Stimulated activated naive CD8-positive, alpha-beta T cell treated with anti-CD3 and anti-CD28 coated beads, Interleukin-15, Interleukin-2, amounts not matched to agents 100 ng/mL and 50 ng/mL, for 24 hours (primary cell): ENCODE data around the gene RB1.
A peak's percentile ranks its signal among the peaks of the same experiment; 100 is the strongest.

Experiments used
- H3K27ac Mint-ChIP-seq: one replicate; pipeline ENCODE4 v1.8.0; 2021; ENCODE audit warnings: mild to moderate bottlenecking, mixed read lengths
- H3K27me3 Mint-ChIP-seq: one replicate; pipeline ENCODE4 v1.8.0; 2021; ENCODE audit warnings: mixed read lengths
- H3K36me3 Mint-ChIP-seq: one replicate; pipeline ENCODE4 v1.8.0; 2021; ENCODE audit warnings: low read depth, mixed read lengths
- H3K4me1 Mint-ChIP-seq: one replicate; pipeline ENCODE4 v1.8.0; 2021; ENCODE audit warnings: low read depth, mixed read lengths
- H3K4me3 Mint-ChIP-seq: one replicate; pipeline ENCODE4 v1.8.0; 2021; ENCODE audit warnings: mild to moderate bottlenecking, mixed read lengths
- H3K9me3 Mint-ChIP-seq: one replicate; pipeline ENCODE4 v1.8.0; 2021; ENCODE audit warnings: mixed read lengths

The RB1 gene

GRCh38 chr13:48278806-48279205, 24.7 kb upstream of the RB1 start:
- Mint-ChIP-seq H3K36me3 (no peaks in the 10 kb centered on the region), H3K9me3 (no peaks in the 10 kb centered on the region), H3K27ac (no peak overlapping the region), H3K4me3 (no peak overlapping the region), H3K27me3 (no peaks in the 10 kb centered on the region), H3K4me1 (peaks cover 17% of the 10 kb centered on the region)

- no peaks in the 10 kb centered on the region for H3K9me3 Mint-ChIP-seq
- no peak overlapping the region for H3K4me3 Mint-ChIP-seq
These were observed 22.0 kb upstream of the RB1 start for GRCh38 chr13:48281556-48281955.

GRCh38 chr13:48291730-48292129, 11.8 kb upstream of the RB1 start:
- Mint-ChIP-seq H3K27me3 (peaks cover 3% of the 10 kb centered on the region), H3K36me3 (peaks cover 5% of the 10 kb centered on the region), H3K9me3 (no peaks in the 10 kb centered on the region), H3K4me3 (no peak overlapping the region), H3K27ac (no peak overlapping the region), H3K4me1 (peaks cover 9% of the 10 kb centered on the region)

More at GRCh38 chr13:48281556-48281955, 22.0 kb upstream of the RB1 start:
- no peak overlapping the region for H3K27ac Mint-ChIP-seq
- no peaks in the 10 kb centered on the region for H3K36me3 Mint-ChIP-seq
- H3K27me3 Mint-ChIP-seq: no peaks in the 10 kb centered on the region
- H3K4me1 Mint-ChIP-seq: peaks cover 6% of the 10 kb centered on the region

DNA sequence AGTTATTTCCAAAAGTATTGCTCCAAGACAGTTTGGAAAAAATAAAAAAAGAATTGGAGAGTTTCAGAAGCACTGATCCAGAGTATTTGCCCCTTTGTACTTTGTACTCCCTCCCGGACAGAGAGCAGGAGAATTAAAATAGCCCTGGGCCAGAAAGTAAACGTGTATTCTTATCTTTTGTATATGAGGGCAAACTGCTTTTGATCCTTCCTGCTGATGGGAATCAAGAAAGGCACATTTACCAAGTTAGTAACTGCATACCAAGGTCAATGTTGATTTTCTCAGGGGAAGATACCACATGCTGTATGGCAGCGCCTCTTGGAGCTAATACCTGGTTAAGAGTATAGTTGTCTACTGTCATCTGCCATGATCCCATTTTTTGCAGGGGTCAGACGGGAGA, 10.9 kb upstream of the RB1 start:
- H3K9me3 Mint-ChIP-seq: no peaks in the 10 kb centered on the region
- H3K27ac Mint-ChIP-seq: no peak overlapping the region
- peaks cover 11% of the 10 kb centered on the region for H3K4me1 Mint-ChIP-seq
- peaks cover 3% of the 10 kb centered on the region for H3K27me3 Mint-ChIP-seq
- H3K36me3 Mint-ChIP-seq: peaks cover 5% of the 10 kb centered on the region
- H3K4me3 Mint-ChIP-seq: no peak overlapping the region

DNA sequence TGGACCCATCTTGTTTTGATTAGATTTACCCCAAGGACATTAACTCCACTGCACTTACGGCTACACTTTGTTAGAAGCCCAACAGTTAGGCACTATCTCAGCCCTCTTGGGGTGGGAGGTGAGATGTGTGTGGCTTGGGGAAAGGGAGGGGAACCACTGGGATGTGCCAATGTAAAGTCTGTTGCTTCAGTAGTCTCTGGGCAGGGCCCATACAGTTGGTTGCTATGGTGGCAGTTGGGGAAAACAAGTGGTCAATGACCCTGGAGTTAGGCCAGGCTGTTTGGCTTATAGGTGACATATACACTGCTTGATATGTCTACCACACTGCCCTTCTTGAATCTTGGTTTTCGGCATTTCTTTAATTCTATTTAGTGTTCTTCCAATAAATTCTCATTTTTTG, 8.9 kb upstream of the RB1 start:
- Mint-ChIP-seq H3K27me3 (no peaks in the 10 kb centered on the region), H3K36me3 (peaks cover 5% of the 10 kb centered on the region), H3K27ac (no peak overlapping the region), H3K9me3 (no peaks in the 10 kb centered on the region), H3K4me3 (no peak overlapping the region), H3K4me1 (peaks cover 14% of the 10 kb centered on the region)

GRCh38 chr13:48295271-48295670, 8.3 kb upstream of the RB1 start:
- no peak overlapping the region for H3K27ac Mint-ChIP-seq
- no peaks in the 10 kb centered on the region for H3K27me3 Mint-ChIP-seq
- peaks cover 5% of the 10 kb centered on the region for H3K36me3 Mint-ChIP-seq
- H3K4me3 Mint-ChIP-seq: no peak overlapping the region
- no peaks in the 10 kb centered on the region for H3K9me3 Mint-ChIP-seq
- H3K4me1 Mint-ChIP-seq: peaks cover 17% of the 10 kb centered on the region

GRCh38 chr13:48296528-48296927, 7.0 kb upstream of the RB1 start:
- Mint-ChIP-seq H3K4me1 (peaks cover 17% of the 10 kb centered on the region), H3K4me3 (no peak overlapping the region), H3K36me3 (peaks cover 5% of the 10 kb centered on the region), H3K27me3 (no peaks in the 10 kb centered on the region), H3K27ac (peak overlapping the region; percentile 40), H3K9me3 (no peaks in the 10 kb centered on the region)

DNA sequence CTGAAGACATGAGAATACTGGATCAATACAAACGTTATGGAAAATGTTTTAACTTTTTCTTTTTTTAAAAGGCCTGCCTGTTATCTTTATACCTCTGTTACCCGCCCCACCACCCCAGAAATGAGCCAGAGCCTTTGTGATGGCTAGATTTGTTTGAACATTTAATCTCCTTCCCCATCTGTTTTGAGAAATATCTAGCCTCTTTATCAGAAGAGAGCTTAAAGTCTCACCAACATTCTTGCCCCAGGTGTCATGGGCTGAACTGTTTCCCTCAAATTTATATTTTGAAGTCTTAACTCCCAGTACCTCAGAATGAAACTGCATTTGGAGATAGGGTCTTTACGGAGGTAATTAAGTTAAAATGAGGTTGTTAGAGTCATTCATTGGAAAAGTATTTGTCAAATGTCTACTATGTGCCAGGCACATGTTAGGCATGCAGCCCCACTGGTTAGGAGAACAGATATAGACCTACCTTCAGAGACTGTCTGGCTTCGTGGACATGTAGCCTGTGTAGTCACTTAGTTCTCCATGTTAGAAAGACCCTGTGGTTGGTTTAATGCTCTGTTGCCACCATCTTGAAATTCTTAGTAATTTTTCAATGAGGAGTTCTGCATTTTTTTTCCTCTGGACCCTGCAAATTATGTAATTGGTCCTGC, 6.3 kb upstream of the RB1 start:
- Mint-ChIP-seq H3K9me3 (no peaks in the 10 kb centered on the region), H3K27ac (no peak overlapping the region), H3K4me3 (no peak overlapping the region), H3K4me1 (peaks cover 18% of the 10 kb centered on the region), H3K27me3 (no peaks in the 10 kb centered on the region), H3K36me3 (peaks cover 5% of the 10 kb centered on the region)

DNA sequence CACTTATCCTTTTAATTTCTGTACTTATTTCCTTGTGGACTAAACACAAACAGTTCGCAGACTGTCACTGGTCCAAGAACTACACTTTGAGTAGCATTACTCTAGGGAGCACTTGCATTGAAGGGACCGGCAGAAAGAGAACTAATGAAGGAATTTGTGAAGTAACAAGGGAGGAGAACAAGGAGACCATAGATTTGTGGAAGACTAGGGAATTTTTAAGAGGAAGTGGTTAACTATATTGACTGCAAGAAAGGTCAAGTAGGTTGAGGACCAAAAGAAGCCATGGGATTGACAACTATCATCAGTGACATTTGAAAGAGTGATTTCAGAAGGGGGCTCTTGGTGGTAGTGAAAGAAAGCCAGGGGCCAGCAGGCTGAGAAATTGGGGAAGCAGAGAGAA, 4.0 kb upstream of the RB1 start:
- H3K27ac Mint-ChIP-seq: no peak overlapping the region
- peaks cover 8% of the 10 kb centered on the region for H3K36me3 Mint-ChIP-seq
- H3K27me3 Mint-ChIP-seq: no peaks in the 10 kb centered on the region
- H3K4me3 Mint-ChIP-seq: no peak overlapping the region
- H3K9me3 Mint-ChIP-seq: no peaks in the 10 kb centered on the region
- peaks cover 29% of the 10 kb centered on the region for H3K4me1 Mint-ChIP-seq

- no peaks in the 10 kb centered on the region for H3K9me3 Mint-ChIP-seq
- peak overlapping the region; percentile 99 for H3K27ac Mint-ChIP-seq
- H3K27me3 Mint-ChIP-seq: no peaks in the 10 kb centered on the region
- peak overlapping the region; percentile 98 for H3K4me3 Mint-ChIP-seq
- peaks cover 44% of the 10 kb centered on the region for H3K4me1 Mint-ChIP-seq
- peaks cover 21% of the 10 kb centered on the region for H3K36me3 Mint-ChIP-seq
These were observed 636 bp upstream of the RB1 start for GRCh38 chr13:48302871-48303358.

- Mint-ChIP-seq H3K4me3 (peak overlapping the region; percentile 98), H3K9me3 (no peaks in the 10 kb centered on the region), H3K27me3 (no peaks in the 10 kb centered on the region), H3K27ac (peak overlapping the region; percentile 99), H3K36me3 (peaks cover 26% of the 10 kb centered on the region), H3K4me1 (peaks cover 46% of the 10 kb centered on the region)
These were observed 759 bp downstream of the RB1 start for GRCh38 chr13:48304143-48304876.

DNA sequence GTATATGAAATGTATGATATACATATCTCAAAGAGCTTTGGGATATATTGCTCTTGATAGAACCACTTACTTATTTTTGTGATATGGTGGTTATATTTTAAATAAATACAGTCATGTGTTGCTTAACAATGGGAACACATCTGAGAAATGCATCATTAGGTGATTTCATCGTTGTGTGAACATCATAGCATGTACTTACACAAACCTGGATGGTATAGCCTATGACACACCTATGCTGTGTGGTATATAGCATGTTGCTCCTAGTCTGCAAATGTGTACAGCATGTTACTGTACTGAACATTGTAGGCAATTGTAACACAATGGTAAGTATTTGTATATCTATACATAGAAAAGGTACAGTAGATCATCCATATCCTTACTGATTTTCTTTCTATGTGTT, 7.7 kb downstream of the RB1 start:
- Mint-ChIP-seq H3K4me3 (no peak overlapping the region), H3K4me1 (peaks cover 48% of the 10 kb centered on the region)

DNA sequence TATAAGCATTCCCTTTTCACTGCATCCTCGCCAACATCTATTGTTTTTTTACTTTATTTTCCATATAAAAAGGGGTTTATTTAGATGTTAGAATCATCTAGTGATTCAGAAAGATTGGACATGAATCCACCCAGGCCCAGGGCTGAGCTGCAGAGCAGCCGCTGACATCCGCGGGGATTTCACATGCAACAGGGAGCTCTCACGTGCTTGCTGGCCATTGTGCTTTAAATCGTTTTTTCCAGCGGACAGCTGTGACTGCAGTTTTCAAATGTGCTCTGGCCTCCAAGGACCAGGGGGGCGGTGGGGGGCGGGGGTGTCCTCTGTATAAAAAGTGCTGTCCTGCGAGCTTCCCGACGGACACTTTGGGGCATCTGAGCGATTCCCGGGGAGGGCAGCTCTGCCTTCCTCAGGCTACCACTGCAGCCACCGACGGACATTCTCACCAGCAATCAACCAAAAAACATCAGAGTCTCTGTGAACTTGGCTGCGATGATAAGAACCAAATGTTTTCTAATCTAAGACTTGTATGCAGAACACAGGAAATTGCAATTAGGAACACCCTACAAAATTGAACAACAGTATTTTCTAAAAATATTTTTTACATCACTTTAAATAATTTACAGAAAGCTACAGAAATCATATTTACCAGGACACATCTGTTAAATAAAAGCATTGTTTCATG, 12.6 kb downstream of the RB1 start:
- Mint-ChIP-seq H3K27me3 (no peaks in the 10 kb centered on the region), H3K27ac (no peak overlapping the region), H3K36me3 (peaks cover 59% of the 10 kb centered on the region), H3K9me3 (no peaks in the 10 kb centered on the region), H3K4me3 (no peak overlapping the region), H3K4me1 (peaks cover 41% of the 10 kb centered on the region)

More for the DNA sequence above, 7.7 kb downstream of the RB1 start:
- no peak overlapping the region for H3K27ac Mint-ChIP-seq
- H3K36me3 Mint-ChIP-seq: peaks cover 51% of the 10 kb centered on the region
- H3K27me3 Mint-ChIP-seq: no peaks in the 10 kb centered on the region
- H3K9me3 Mint-ChIP-seq: no peaks in the 10 kb centered on the region

GRCh38 chr13:48316826-48317510, 13.4 kb downstream of the RB1 start:
- Mint-ChIP-seq H3K9me3 (peaks cover 2% of the 10 kb centered on the region), H3K36me3 (peaks cover 66% of the 10 kb centered on the region), H3K27me3 (no peaks in the 10 kb centered on the region), H3K4me3 (no peak overlapping the region), H3K4me1 (peaks cover 50% of the 10 kb centered on the region), H3K27ac (no peak overlapping the region)
